ENCODE results near the gene DHDH.

DNA sequence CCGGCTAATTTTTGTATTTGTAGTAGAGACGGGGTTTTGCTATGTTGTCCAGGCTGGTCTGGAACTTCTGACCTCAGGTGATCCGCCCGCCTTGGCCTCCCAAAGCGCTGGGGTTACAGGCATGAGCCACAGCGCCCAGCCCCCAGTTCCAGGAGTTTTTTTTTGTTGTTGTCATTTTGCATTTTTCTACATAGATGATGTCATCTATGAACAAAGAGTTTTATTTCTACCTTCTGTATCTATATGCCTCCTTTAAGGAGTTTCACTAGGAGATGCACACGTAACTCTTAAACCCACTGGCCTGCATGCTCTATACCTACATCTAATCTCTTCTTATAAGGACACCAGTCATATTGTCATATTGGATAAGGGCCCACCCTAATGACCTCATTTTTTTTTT, 4.8 kb downstream of the DHDH start:
- TF ChIP-seq, protein P1, sequence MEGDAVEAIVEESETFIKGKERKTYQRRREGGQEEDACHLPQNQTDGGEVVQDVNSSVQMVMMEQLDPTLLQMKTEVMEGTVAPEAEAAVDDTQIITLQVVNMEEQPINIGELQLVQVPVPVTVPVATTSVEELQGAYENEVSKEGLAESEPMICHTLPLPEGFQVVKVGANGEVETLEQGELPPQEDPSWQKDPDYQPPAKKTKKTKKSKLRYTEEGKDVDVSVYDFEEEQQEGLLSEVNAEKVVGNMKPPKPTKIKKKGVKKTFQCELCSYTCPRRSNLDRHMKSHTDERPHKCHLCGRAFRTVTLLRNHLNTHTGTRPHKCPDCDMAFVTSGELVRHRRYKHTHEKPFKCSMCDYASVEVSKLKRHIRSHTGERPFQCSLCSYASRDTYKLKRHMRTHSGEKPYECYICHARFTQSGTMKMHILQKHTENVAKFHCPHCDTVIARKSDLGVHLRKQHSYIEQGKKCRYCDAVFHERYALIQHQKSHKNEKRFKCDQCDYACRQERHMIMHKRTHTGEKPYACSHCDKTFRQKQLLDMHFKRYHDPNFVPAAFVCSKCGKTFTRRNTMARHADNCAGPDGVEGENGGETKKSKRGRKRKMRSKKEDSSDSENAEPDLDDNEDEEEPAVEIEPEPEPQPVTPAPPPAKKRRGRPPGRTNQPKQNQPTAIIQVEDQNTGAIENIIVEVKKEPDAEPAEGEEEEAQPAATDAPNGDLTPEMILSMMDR (conservative IDR thresholded peaks at IDR 0.05; ENCODE audit: low read length), result no peak
- no peak for TF ChIP-seq EZH2phosphoT487 (IDR thresholded peaks at IDR 0.05; ENCODE audit: borderline replicate concordance, low read depth, low read length)
